OCI-LY3 (cell line): ENCODE results near the gene RHOT1.

ENCODE experiments used
- H2AFZ ChIP-seq: fragments of 200-600, 300-600 bp; shearing (Covaris generic); 2 replicates; pipeline ENCODE4 v1.6.0; 2014; ENCODE audit warnings: antibody characterized with exemption, low read depth, low read length
- H3K27ac ChIP-seq: fragments of 200-600, 300-600 bp; sonication (generic); 2 replicates; pipeline ENCODE4 v1.5.1; 2014; ENCODE audit warnings: mild to moderate bottlenecking, low read length, moderate library complexity, mixed read lengths
- H3K27me3 ChIP-seq: fragments of 200-600, 300-600 bp; sonication (generic); 2 replicates; pipeline ENCODE4 v1.6.1; 2014; ENCODE audit warnings: low read depth, low read length, mixed read lengths
- H3K36me3 ChIP-seq: fragments of 200-600, 300-600 bp; sonication (generic); replicated peaks from 2 replicates; pipeline ENCODE3; 2014; ENCODE audit warnings: low read depth, low read length, mixed read lengths
- H3K4me1 ChIP-seq: fragments of 300-600, 200-600 bp; sonication (generic); 2 replicates; pipeline ENCODE4 v1.6.1; 2014; ENCODE audit warnings: low read length, mixed read lengths
- H3K4me2 ChIP-seq: fragments of 200-600, 300-600 bp; sonication (generic); 2 replicates; pipeline ENCODE4 v1.6.1; 2014; ENCODE audit warnings: low read length, mixed read lengths
- H3K4me3 ChIP-seq: fragments of 300-600, 200-600 bp; sonication (generic); 2 replicates; pipeline ENCODE4 v1.5.1; 2014; ENCODE audit warnings: antibody characterized with exemption, mild to moderate bottlenecking, low read length, moderate library complexity
- H3K79me2 ChIP-seq: fragments of 300-600, 200-600 bp; shearing (Covaris generic); 2 replicates; pipeline ENCODE4 v1.6.1; 2014; ENCODE audit warnings: mild to moderate bottlenecking, low read length, mixed read lengths
- H3K9ac ChIP-seq: fragments of 300-600, 200-600 bp; shearing (Covaris generic); 2 replicates; pipeline ENCODE4 v1.6.0; 2014; ENCODE audit warnings: mild to moderate bottlenecking, low read length, moderate library complexity
- H3K9me3 ChIP-seq: fragments of 200-600, 300-600 bp; shearing (Covaris generic); 2 replicates; pipeline ENCODE4 v1.6.1; 2014; ENCODE audit warnings: low read length, mixed read lengths; ENCODE audit not compliant: insufficient read depth
- H4K20me1 ChIP-seq: fragments of 200-600, 300-600 bp; sonication (generic); 2 replicates; pipeline ENCODE4 v1.6.1; 2016; ENCODE audit warnings: low read length, mixed read lengths; ENCODE audit not compliant: insufficient read depth
- CTCF ChIP-seq: fragments of 200-600, 300-600 bp; sonication (generic); IDR thresholded peaks from 2 replicates; pipeline ENCODE4 v1.5.1; 2014; ENCODE audit warnings: antibody characterized with exemption, low read length, low read depth
- EZH2phosphoT487 ChIP-seq: fragments of 200-600 bp; shearing (Covaris generic); IDR thresholded peaks from 2 replicates; pipeline ENCODE4 v1.6.1; 2018; ENCODE audit warnings: antibody characterized with exemption, mixed run types, low read depth

Gene RHOT1

GRCh38 chr17:32120716-32121115 is 21.6 kb upstream of the RHOT1 start:
- Histone ChIP-seq H4K20me1 (no peaks in the 10 kb centered on the region), H2AFZ (no peak overlapping the region), H3K9ac (no peak overlapping the region), H3K4me1 (no peaks in the 10 kb centered on the region), H3K4me3 (no peak overlapping the region), H3K79me2 (no peaks in the 10 kb centered on the region), H3K9me3 (no peaks in the 10 kb centered on the region), H3K36me3 (no peaks in the 10 kb centered on the region), H3K4me2 (no peak overlapping the region), H3K27ac (no peak overlapping the region), H3K27me3 (peaks cover 6% of the 10 kb centered on the region; the same call in 1 of the 2 replicates)
- TF ChIP-seq EZH2phosphoT487 = no peak
- TF ChIP-seq CTCF = no peak

GRCh38 chr17:32123782-32124181 is 18.5 kb upstream of the RHOT1 start:
- Histone ChIP-seq H3K27ac (no peak overlapping the region), H3K27me3 (no peaks in the 10 kb centered on the region), H3K4me1 (peaks cover 9% of the 10 kb centered on the region), H3K4me3 (no peak overlapping the region), H4K20me1 (no peaks in the 10 kb centered on the region), H3K79me2 (no peaks in the 10 kb centered on the region), H3K9ac (no peak overlapping the region), H3K9me3 (no peaks in the 10 kb centered on the region), H2AFZ (no peak overlapping the region), H3K36me3 (no peaks in the 10 kb centered on the region), H3K4me2 (no peak overlapping the region)
- TF ChIP-seq CTCF (no peak), EZH2phosphoT487 (no peak)

GRCh38 chr17:32124985-32125847 is 17.1 kb upstream of the RHOT1 start:
- no peaks in the 10 kb centered on the region for H3K9me3 ChIP-seq
- H3K4me3 ChIP-seq = no peak overlapping the region
- H4K20me1 ChIP-seq = no peaks in the 10 kb centered on the region
- H3K79me2 ChIP-seq = no peaks in the 10 kb centered on the region
- H3K27me3 ChIP-seq = no peaks in the 10 kb centered on the region
- TF ChIP-seq EZH2phosphoT487 (no peak), CTCF (no peak)
- peaks cover 9% of the 10 kb centered on the region for H3K4me1 ChIP-seq
- no peaks in the 10 kb centered on the region for H3K36me3 ChIP-seq
- H3K27ac ChIP-seq = no peak overlapping the region
- no peak overlapping the region for H3K9ac ChIP-seq
- H3K4me2 ChIP-seq = no peak overlapping the region
- no peak overlapping the region for H2AFZ ChIP-seq

- no peaks in the 10 kb centered on the region for H3K79me2 ChIP-seq
These were observed 16.5 kb upstream of the RHOT1 start for GRCh38 chr17:32125848-32126153.

More at GRCh38 chr17:32125848-32126153, 16.5 kb upstream of the RHOT1 start:
- Histone ChIP-seq H2AFZ (no peak overlapping the region), H4K20me1 (no peaks in the 10 kb centered on the region), H3K9me3 (no peaks in the 10 kb centered on the region), H3K9ac (no peak overlapping the region), H3K36me3 (no peaks in the 10 kb centered on the region), H3K4me2 (no peak overlapping the region), H3K4me1 (peaks cover 9% of the 10 kb centered on the region), H3K4me3 (no peak overlapping the region), H3K27ac (no peak overlapping the region), H3K27me3 (no peaks in the 10 kb centered on the region)
- no peak for TF ChIP-seq EZH2phosphoT487
- no peak for TF ChIP-seq CTCF
